Heart left ventricle (tissue), 16 donors: Measurements from ENCODE around the gene SOX2. TPM values are rescaled to one million over a fixed set of nuclear protein-coding genes. Genes with fewer than 3 reads are reported as not detected.

Experiments
- ATAC-seq, 4 donors: fragments of 200-7000 bp; cut with Tn5 transposase; one replicate each; pipeline ENCODE4 v1.9.1; 2020 to 2022; ENCODE audit warnings: moderate library complexity in 4 of 4, mild to moderate bottlenecking in 3 of 4, moderate number of reproducible peaks in 1 of 4
- DNase-seq, 5 donors: peaks; one replicate each; pipeline ENCODE4 v3.0.0-alpha.2; 2020
- H3K27ac ChIP-seq, 12 donors: fragments of 200-600 bp; sonication (generic) in 4 of 12; one replicate each; pipeline versions ENCODE4 v1.5.0 to v1.8.0; 2016 to 2022; ENCODE audit warnings: mild to moderate bottlenecking in 2 of 12
- H3K27me3 ChIP-seq, 9 donors: fragments of 200-600 bp; sonication (generic) in 2 of 9; one replicate each; pipeline versions ENCODE4 v1.5.1 to v1.8.0; 2016 to 2022; ENCODE audit warnings: mild to moderate bottlenecking in 3 of 9
- H3K36me3 ChIP-seq, 9 donors: fragments of 200-600 bp; sonication (generic) in 2 of 9; one replicate each; pipeline versions ENCODE4 v1.5.0 to v1.8.0; 2018 to 2022; ENCODE audit warnings: mild to moderate bottlenecking in 2 of 9
- H3K4me1 ChIP-seq, 12 donors: fragments of 200-600 bp; sonication (generic) in 4 of 12; one replicate each; pipeline versions ENCODE4 v1.5.0 to v1.8.0; 2016 to 2022; ENCODE audit warnings: mild to moderate bottlenecking in 3 of 12
- H3K4me3 ChIP-seq, 12 donors: fragments of 200-600 bp; sonication (generic) in 4 of 12; one replicate each; pipeline versions ENCODE4 v1.5.0 to v1.8.0; 2017 to 2022; ENCODE audit warnings: mild to moderate bottlenecking in 9 of 12, moderate library complexity in 4 of 12
- H3K9me3 ChIP-seq, 12 donors: fragments of 200-600 bp; sonication (generic) in 4 of 12; one replicate each; pipeline versions ENCODE4 v1.5.0 to v1.8.0; 2016 to 2022; ENCODE audit warnings: mild to moderate bottlenecking in 1 of 12
- POLR2A ChIP-seq, 2 donors: fragments of 450-650 bp; IDR thresholded peaks; one replicate each; pipeline ENCODE4 v1.6.1; 2017; ENCODE audit warnings: antibody characterized with exemption in 2 of 2, mild to moderate bottlenecking in 2 of 2, moderate library complexity in 2 of 2
- WGBS, 4 donors: extraction: QIAGEN DNeasy Blood & Tissue Kit in 2 of 4; methylation state at CpG; one replicate each; pipeline versions ENCODE4 v1.1.5 to v1.1.7; 2013 to 2018; 5-methylcytosine and 5-hydroxymethylcytosine counted together
- intact Hi-C, 10 donors: fragments of 100-400 bp; cut with DNase I; formaldehyde crosslinking; loops; one replicate each; pipeline versions ENCODE4 v1.11.1 to v1.14.2; 2022
- polyA plus RNA-seq, 2 donors: library from polyadenylated mRNA; stranded (reverse); fragments of 200-250 nt; gene quantifications; one replicate each; pipeline ENCODE4 v1.2.3, GENCODE V29; 2013
- total RNA-seq, 9 donors: library from RNA; depleted of rRNA in 2 of 9; stranded (reverse); fragments of >200 nt in 2 of 9; fragmentation: NEBNext Ultra II Directional in 3 of 9; extraction: Animal tissue kit (Norgen Biotek cat#: 25700) in 3 of 9; gene quantifications; one replicate each; pipeline versions ENCODE4 v1.1.0 to v1.2.4, GENCODE V29; 2016 to 2023
- TF ChIP-seq, protein P1 (sequence below), 12 donors: fragments of 200-600 bp; sonication (generic) in 4 of 12; IDR thresholded peaks; one replicate each; pipeline versions ENCODE4 v1.5.0 to v1.8.0; 2018 to 2022; ENCODE audit warnings: antibody characterized with exemption in 12 of 12, mild to moderate bottlenecking in 5 of 12
- donor health status: ischemic (EF 13 %, LVEDD 7.1; RV severe dilation, severe dysfunction).
- donor health status: healthy with polysubstance abuse.
- donor health status: DM: no; HTN: yes; CAD: no.
- donor health status: DM: no; HTN: no; CAD: no.
- donor health status: ischemic (EF 25% LVEDD 6.9; RV normal size, moderate dysfunction).
- donor health status: ischemic (EF 25% LVEDD 5.7; RV mildly dilated, moderate dysfunction).
- donor health status: healthy.
- donor health status: DM: yes; HTN: yes; CAD: no.
- donor health status: ischemic (EF 35%, LVEDD 5.7; RV mildly dilated, moderate dysfunction).
- donor health status: nonischemic (EF 11% LVEDD 7.7; RV severe dilation, severe dysfunction).
- donor health status: DM: yes; HTN: yes; CAD: no.
- donor health status: PGD.
- donor health status: ischemic (EF 29% LVEDD 5.4; RV normal size, mild dysfunction).
- donor health status: nonischemic (EF 23%, LVEDD 6.1; RV moderate dilation, normal function).

SOX2 gene
- total and polyA plus RNA-seq, 11 donors = 0.09 to 1.1 (median 0.23) TPM; not detected in 5

DNA sequence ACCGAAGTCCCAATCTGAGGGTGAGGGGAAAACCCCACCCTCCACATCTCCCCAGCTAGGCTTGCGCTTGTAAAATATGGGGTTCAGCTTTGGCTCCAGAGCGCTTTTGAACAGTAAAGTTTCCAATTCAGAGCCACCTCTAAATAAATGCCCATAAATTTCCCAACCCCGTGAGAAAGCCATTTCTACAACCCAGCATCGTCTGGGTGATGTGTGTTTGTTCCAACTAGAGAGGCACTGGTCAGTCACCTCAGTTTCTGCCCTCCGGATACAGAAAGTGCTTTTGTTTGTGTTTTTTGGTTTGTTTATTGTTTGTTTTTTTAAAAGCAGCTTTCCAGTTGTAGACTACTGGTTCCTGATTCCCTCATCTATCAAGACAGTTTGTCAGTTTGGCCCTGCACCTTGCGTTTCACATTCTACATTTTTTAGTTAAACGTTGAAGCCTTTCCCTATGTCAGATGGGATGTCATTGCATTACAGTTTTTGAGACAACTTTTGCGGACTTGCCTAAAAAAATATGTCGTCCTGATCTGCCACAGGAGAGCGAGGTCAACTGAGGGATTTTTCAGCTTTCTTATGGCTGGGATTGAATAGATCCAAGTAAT is 15.0 kb upstream of the SOX2 start:
- H3K4me3 ChIP-seq = peak overlapping the region in 3 of 12 donors; percentile 44 to 58 (median 45)
- H3K36me3 ChIP-seq = no peaks in the 10 kb centered on the region
- ATAC-seq (no peak), DNase-seq (no peak)
- no peak overlapping the region for H3K27ac ChIP-seq
- 16 to 27% (median 21%) methylated on average over 11 of the region's 11 CpGs for WGBS, 4 donors
- no peak for TF ChIP-seq POLR2A (IDR thresholded peaks at IDR 0.05)
- TF ChIP-seq, protein P1, sequence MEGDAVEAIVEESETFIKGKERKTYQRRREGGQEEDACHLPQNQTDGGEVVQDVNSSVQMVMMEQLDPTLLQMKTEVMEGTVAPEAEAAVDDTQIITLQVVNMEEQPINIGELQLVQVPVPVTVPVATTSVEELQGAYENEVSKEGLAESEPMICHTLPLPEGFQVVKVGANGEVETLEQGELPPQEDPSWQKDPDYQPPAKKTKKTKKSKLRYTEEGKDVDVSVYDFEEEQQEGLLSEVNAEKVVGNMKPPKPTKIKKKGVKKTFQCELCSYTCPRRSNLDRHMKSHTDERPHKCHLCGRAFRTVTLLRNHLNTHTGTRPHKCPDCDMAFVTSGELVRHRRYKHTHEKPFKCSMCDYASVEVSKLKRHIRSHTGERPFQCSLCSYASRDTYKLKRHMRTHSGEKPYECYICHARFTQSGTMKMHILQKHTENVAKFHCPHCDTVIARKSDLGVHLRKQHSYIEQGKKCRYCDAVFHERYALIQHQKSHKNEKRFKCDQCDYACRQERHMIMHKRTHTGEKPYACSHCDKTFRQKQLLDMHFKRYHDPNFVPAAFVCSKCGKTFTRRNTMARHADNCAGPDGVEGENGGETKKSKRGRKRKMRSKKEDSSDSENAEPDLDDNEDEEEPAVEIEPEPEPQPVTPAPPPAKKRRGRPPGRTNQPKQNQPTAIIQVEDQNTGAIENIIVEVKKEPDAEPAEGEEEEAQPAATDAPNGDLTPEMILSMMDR (IDR thresholded peaks at IDR 0.05) = no peak
- intact Hi-C loops = loop anchor here in 5 of 10 donors (5.0 kb wide), 2 partner anchors 369 to 484 kb away; no protein-coding TSS in a partner anchor
- peaks cover 30 to 77% (median 65%) of the 10 kb centered on the region in 9 donors for H3K27me3 ChIP-seq
- H3K9me3 ChIP-seq = no peaks in the 10 kb centered on the region
- H3K4me1 ChIP-seq = peaks cover 0 to 27% (median 17%) of the 10 kb centered on the region in 12 donors

DNA sequence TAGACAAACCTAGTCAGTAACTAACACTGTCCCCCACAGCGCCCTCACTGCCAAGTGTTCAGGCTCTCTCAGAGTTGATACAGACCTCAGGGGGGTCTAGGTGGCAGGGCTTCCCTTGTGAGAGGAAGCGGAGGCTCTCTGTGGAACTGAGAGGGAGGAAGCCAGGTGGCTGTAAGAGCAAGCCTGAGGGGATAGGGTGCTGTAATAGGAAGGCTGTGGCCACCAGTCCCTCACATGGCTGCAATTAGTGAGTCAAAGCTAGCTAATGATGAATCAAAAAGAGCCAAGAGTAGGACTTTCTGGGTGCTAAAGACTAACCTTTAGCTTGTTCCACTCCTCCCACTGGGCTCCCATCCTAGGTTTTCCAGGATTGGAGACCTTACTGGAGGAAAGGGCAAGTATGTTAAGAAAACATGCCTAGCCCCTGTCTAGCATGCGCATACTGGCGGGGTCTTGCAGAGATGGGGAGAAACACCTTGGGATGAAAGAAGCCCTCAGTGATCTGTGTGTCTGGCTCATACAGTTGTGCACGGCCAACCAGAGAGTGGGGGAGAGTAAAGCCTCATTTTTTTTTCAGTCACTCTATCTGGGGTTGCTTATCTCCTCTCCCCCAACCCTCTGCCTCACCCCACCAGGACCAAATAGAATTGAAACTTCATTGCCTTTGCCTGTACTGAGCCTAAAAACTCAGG is 13.3 kb upstream of the SOX2 start:
- no peak overlapping the region for H3K27ac ChIP-seq
- H3K4me1 ChIP-seq = peaks cover 0 to 27% (median 17%) of the 10 kb centered on the region in 12 donors
- no peak overlapping the region for H3K4me3 ChIP-seq

DNA sequence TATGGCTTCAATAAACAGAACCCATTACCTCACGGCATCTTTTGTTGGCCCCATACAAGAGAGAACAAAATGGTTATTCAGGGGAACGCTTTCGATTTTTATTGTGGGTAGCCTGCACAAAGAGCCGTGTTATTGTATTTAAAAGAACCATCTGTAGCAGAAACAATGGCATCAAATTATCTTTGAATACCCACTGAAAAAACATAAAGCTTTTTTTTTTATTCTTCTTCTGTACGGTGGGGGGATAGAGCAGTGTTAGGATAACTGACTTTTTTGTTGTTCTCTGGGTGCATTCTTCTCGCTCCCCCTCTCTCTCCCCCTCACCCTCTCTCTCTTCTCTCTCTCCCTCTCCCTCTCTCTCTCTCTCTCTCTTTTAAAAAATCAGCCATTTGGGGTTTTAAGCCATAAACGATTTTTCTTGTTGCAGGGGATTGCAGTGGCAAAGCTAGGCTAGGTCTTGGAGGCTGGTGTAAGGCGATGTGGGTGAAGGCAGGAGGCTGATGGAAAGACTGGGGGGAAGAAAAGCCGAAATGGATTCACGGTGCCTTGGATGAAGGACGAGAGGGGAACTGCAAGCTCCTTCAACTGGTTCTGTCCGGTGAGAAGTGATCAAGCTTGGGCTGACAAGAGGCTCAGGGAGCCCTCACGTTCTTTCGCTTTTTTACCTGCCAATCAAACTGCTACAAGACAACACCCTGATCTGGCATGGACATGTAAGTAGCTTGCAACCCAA is 12.4 kb upstream of the SOX2 start:
- intact Hi-C loops = loop anchor here in 5 of 10 donors (5.0 kb wide), 2 partner anchors 372 to 487 kb away; no protein-coding TSS in a partner anchor
- Histone ChIP-seq H3K36me3 (no peaks in the 10 kb centered on the region), H3K4me1 (peaks cover 0 to 34% (median 17%) of the 10 kb centered on the region in 12 donors), H3K27me3 (peaks cover 48 to 99% (median 92%) of the 10 kb centered on the region in 9 donors), H3K4me3 (no peak overlapping the region), H3K27ac (no peak overlapping the region), H3K9me3 (no peaks in the 10 kb centered on the region)
- TF ChIP-seq, protein P1 (IDR thresholded peaks at IDR 0.05) = no peak
- TF ChIP-seq POLR2A (IDR thresholded peaks at IDR 0.05) = no peak
- no peak for DNase-seq
- 22 to 30% (median 25%) methylated on average over 14 of the region's 14 CpGs for WGBS, 4 donors
- ATAC-seq = no peak

More for the DNA sequence above, 13.3 kb upstream of the SOX2 start:
- Histone ChIP-seq H3K27me3 (peaks cover 38 to 91% (median 82%) of the 10 kb centered on the region in 9 donors), H3K36me3 (no peaks in the 10 kb centered on the region), H3K9me3 (no peaks in the 10 kb centered on the region)
- DNase-seq = no peak
- TF ChIP-seq, protein P1 (IDR thresholded peaks at IDR 0.05) = no peak
- no peak for TF ChIP-seq POLR2A (IDR thresholded peaks at IDR 0.05)
- no peak for ATAC-seq
- intact Hi-C loops = loop anchor here in 5 of 10 donors (5.0 kb wide), 2 partner anchors 371 to 486 kb away; no protein-coding TSS in a partner anchor
- WGBS, 4 donors = 47 to 59% (median 55%) methylated on average over 5 of the region's 5 CpGs
